K562 (cell line): ENCODE data around the gene HOXA4. TPM values are rescaled to one million over a fixed set of nuclear protein-coding genes. Genes with fewer than 3 reads are reported as not detected.

Source experiments
- ATAC-seq: fragments of 200-7000 bp; cut with Tn5 transposase; 3 replicates; pipeline ENCODE4 v1.9.1; 2020; ENCODE audit warnings: moderate library complexity
- BruUV-seq: library from RNA; stranded (reverse); fragments of 400-500 nt; replicated peaks from 2 replicates; lab custom pipeline; 2021; lab: Mats Ljungman, UMichigan
- CTCF ChIA-PET: fragments of 300-600 bp; formaldehyde crosslinking; extraction: SDS; loops from one replicate; lab custom pipeline; 2021; ENCODE audit warnings: low intra/inter-chr PET ratio; lab: Yijun Ruan, JAX
- POLR2A ChIA-PET: fragments of 300-600, 350-650 bp; sonication (Branson Sonifier 250); formaldehyde crosslinking; extraction: SDS; loops from one replicate; lab custom pipeline; 2021; ENCODE audit warnings: antibody characterized with exemption, inconsistent platforms; lab: Yijun Ruan, JAX
- DNase-seq, 4 experiments: peaks; one replicate each; pipeline versions ENCODE4 v3.0.0 to v3.0.0-alpha.2; 2011 to 2018; ENCODE audit warnings: low spot score in 3 of 4, mixed read lengths in 3 of 4; ENCODE audit errors: extremely low read depth in 1 of 4
- FAIRE-seq: peaks from 2 replicates; lab custom pipeline; 2011; peaks lifted over from hg19 to GRCh38; lab: Jason Lieb, UNC
- H2AFZ ChIP-seq: 2 replicates; pipeline ENCODE4 v1.6.0; 2011; ENCODE audit warnings: low read depth, low read length, control low read depth, inconsistent platforms
- H3K27ac ChIP-seq: fragments of 200-600 bp; 3 replicates; pipeline ENCODE4 v1.8.0; 2011; ENCODE audit warnings: low read depth, mild to moderate bottlenecking, control low read depth, inconsistent platforms, low read length, moderate library complexity, mixed read lengths; ENCODE audit errors: extremely low read depth
- H3K27me3 ChIP-seq, 2 experiments: fragments of 300-600 bp in 1 of 2; 2 replicates in 1 of 2; 3 replicates in 1 of 2; pipeline versions ENCODE4 v1.6.0 to v1.8.0; 2011; ENCODE audit warnings: inconsistent platforms in 2 of 2, low read length in 2 of 2, mild to moderate bottlenecking in 1 of 2, mixed read lengths in 1 of 2, moderate library complexity in 1 of 2; ENCODE audit not compliant: control insufficient read depth in 2 of 2, insufficient read depth in 2 of 2
- H3K36me3 ChIP-seq: fragments of 300-600 bp; 3 replicates; pipeline ENCODE4 v1.8.0; 2011; ENCODE audit warnings: mild to moderate bottlenecking, low read length, inconsistent platforms; ENCODE audit not compliant: control insufficient read depth, insufficient read depth
- H3K4me1 ChIP-seq, 2 experiments: fragments of 200-600 bp in 1 of 2; replicated peaks in 1 of 2; 2 replicates in 1 of 2; 3 replicates in 1 of 2; pipeline versions ENCODE4 v1.5.1 to v1.8.0; 2011; ENCODE audit warnings: inconsistent platforms in 2 of 2, low read length in 2 of 2, mild to moderate bottlenecking in 1 of 2, mixed read lengths in 1 of 2, moderate library complexity in 1 of 2; ENCODE audit not compliant: control insufficient read depth in 2 of 2, insufficient read depth in 2 of 2
- H3K4me2 ChIP-seq: 2 replicates; pipeline ENCODE4 v1.6.1; 2011; ENCODE audit warnings: low read length, control low read depth, inconsistent platforms, mixed read lengths; ENCODE audit not compliant: insufficient read depth
- H3K4me3 ChIP-seq: fragments of 200-600 bp; sonication (generic), shearing (Covaris generic); 2 replicates; pipeline ENCODE4 v1.5.1; 2016; ENCODE audit warnings: control low read depth, inconsistent platforms
- H3K79me2 ChIP-seq: fragments of 200-600 bp; 3 replicates; pipeline ENCODE4 v1.8.0; 2011; ENCODE audit warnings: low read length, inconsistent platforms; ENCODE audit not compliant: control insufficient read depth, insufficient read depth
- H3K9ac ChIP-seq, 2 experiments: 2 replicates each; pipeline versions ENCODE4 v1.6.0 to v1.6.1; 2011; ENCODE audit warnings: low read depth in 2 of 2, low read length in 2 of 2, control low read depth in 1 of 2, inconsistent platforms in 1 of 2, mild to moderate bottlenecking in 1 of 2, mixed read lengths in 1 of 2; ENCODE audit not compliant: insufficient read depth in 1 of 2
- H3K9me1 ChIP-seq: one replicate; pipeline ENCODE4 v1.6.0; 2011; ENCODE audit warnings: inconsistent platforms, mild to moderate bottlenecking, low read length, moderate library complexity; ENCODE audit not compliant: control insufficient read depth, insufficient read depth
- H3K9me3 ChIP-seq: replicated peaks from 2 replicates; pipeline ENCODE4 v1.5.1; 2011; ENCODE audit warnings: low read depth, low read length, inconsistent platforms; ENCODE audit not compliant: control insufficient read depth, insufficient read depth
- H4K20me1 ChIP-seq: replicated peaks from 2 replicates; pipeline ENCODE4 v1.6.1; 2011; ENCODE audit warnings: low read length, inconsistent platforms, mixed read lengths; ENCODE audit not compliant: control insufficient read depth, insufficient read depth
- DIDO1 ChIP-seq: fragments of 450-650 bp; IDR thresholded peaks from 2 replicates; pipeline ENCODE4 v1.6.1; 2016; ENCODE audit warnings: low read depth, missing biosample characterization, missing genetic modification characterization
- KHSRP ChIP-seq: fragments of 450-650 bp; IDR thresholded peaks from 2 replicates; pipeline ENCODE4 v1.6.1; 2017
- MCM2 ChIP-seq: fragments of 450-650 bp; IDR thresholded peaks from 2 replicates; pipeline ENCODE4 v1.6.1; 2017; ENCODE audit warnings: low read depth, mild to moderate bottlenecking
- WGBS: fragments of 100-300 bp; shearing (Covaris generic); methylation state at CpG from one replicate; pipeline ENCODE4 v1.1.6; 2016; ENCODE audit warnings: low coverage, mixed read lengths; ENCODE audit not compliant: insufficient coverage; ENCODE audit errors: missing lambda C conversion rate; 5-methylcytosine and 5-hydroxymethylcytosine counted together
- in situ Hi-C: fragments of 300-500 bp; cut with MboI; formaldehyde crosslinking; loops from 4 replicates; pipeline ENCODE4 v1.15.0; 2018; ENCODE audit warnings: inconsistent platforms, mixed read lengths
- intact Hi-C: fragments of 100-400 bp; cut with micrococcal nuclease; formaldehyde crosslinking; loops from 2 replicates; pipeline ENCODE4 v1.14.2; 2022
- polyA plus RNA-seq, 8 experiments: library from polyadenylated mRNA; depleted of rRNA in 4 of 8; stranded (reverse) in 5 of 8; unstranded in 3 of 8; fragments of >200 nt; fragmentation: Nextera tagmentation in 2 of 8; fragmentation: Illumina TruSeq in 1 of 8; extraction: Ambion mirVana in 2 of 8; extraction: Trizol in 1 of 8; gene quantifications; 2 replicates each; pipeline versions ENCODE4 v1.2.1 to v1.2.3, GENCODE V29; 2011 to 2014; ENCODE audit warnings: inconsistent platforms in 1 of 8, missing spikeins in 1 of 8
- total RNA-seq, 7 experiments: library from RNA; depleted of rRNA in 6 of 7; stranded (reverse); fragments of >200 nt in 6 of 7; fragmentation: Illumina TruSeq in 2 of 7; extraction: Trizol in 2 of 7; gene quantifications; 2 replicates each; pipeline versions ENCODE4 v1.2.1 to v1.2.3, GENCODE V29; 2011 to 2021; ENCODE audit warnings: low replicate concordance in 1 of 7
- TF ChIP-seq, protein P1 (sequence below): conservative IDR thresholded peaks from 2 replicates; pipeline ENCODE4 v1.6.1; 2011; ENCODE audit warnings: low read depth, mild to moderate bottlenecking, low read length; ENCODE audit not compliant: control insufficient read depth

The HOXA4 gene
- total and polyA plus RNA-seq, 9 of the 15 experiments (the other 6 are each of a cell fraction or from before 2014, with no cell fraction given) = not detected

DNA sequence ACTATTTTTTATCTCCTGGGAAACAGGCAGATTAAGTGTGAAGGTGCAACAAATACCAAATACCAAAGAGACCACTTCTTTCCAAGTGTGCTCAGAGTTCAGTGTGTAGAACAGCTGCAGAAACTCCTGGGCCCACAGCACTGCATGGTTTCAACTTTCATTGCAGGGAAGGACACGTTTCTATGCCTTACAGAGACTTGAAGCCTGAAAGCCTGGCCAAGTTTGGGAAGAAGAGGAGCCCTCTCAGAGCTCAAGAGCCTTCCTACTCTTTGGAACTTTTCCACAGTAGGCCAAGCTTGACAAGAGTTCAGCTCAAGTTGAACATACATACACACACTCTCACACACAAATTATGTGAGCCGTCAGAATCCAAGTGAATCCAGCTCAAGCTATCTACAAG is 2.5 kb downstream of the HOXA4 start:
- H3K9ac ChIP-seq = no peak overlapping the region
- H4K20me1 ChIP-seq = no peaks in the 10 kb centered on the region; the same call in 1 of the 2 replicates
- no peaks in the 10 kb centered on the region for H3K9me1 ChIP-seq
- ChIA-PET CTCF (no interaction called here), POLR2A (interaction anchor here (0.8 kb wide), 2 partner anchors 22 to 596 kb away, joined by 3 to 4 read pairs; no protein-coding TSS in a partner anchor)
- WGBS = 0% methylated on average over 2 of the region's 2 CpGs
- no peak overlapping the region for H3K4me3 ChIP-seq
- H3K4me1 ChIP-seq = no peaks in the 10 kb centered on the region
- ATAC-seq (no peak), FAIRE-seq (no peak), DNase-seq (no peak)
- intact Hi-C loops = no loop called here
- H3K27ac ChIP-seq = no peak overlapping the region
- peaks cover 13 to 45% of the 10 kb centered on the region in 2 experiments; a peak in 4 of 5 replicates for H3K27me3 ChIP-seq
- in situ Hi-C loops = loop anchor here (5.0 kb wide), 1 partner anchor 51 kb away; no protein-coding TSS in a partner anchor
- H2AFZ ChIP-seq = no peak overlapping the region
- BruUV-seq = no TSS peak
- TF ChIP-seq KHSRP = no peak
- TF ChIP-seq MCM2 = no peak
- TF ChIP-seq, protein P1, sequence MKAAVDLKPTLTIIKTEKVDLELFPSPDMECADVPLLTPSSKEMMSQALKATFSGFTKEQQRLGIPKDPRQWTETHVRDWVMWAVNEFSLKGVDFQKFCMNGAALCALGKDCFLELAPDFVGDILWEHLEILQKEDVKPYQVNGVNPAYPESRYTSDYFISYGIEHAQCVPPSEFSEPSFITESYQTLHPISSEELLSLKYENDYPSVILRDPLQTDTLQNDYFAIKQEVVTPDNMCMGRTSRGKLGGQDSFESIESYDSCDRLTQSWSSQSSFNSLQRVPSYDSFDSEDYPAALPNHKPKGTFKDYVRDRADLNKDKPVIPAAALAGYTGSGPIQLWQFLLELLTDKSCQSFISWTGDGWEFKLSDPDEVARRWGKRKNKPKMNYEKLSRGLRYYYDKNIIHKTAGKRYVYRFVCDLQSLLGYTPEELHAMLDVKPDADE = no peak
- TF ChIP-seq DIDO1 (tag) = no peak
- H3K79me2 ChIP-seq = no peaks in the 10 kb centered on the region
- H3K9me3 ChIP-seq = no peaks in the 10 kb centered on the region
- no peaks in the 10 kb centered on the region for H3K36me3 ChIP-seq
- no peak overlapping the region for H3K4me2 ChIP-seq
